ENCODE measurements around the gene TRUB1.
A peak's percentile ranks its signal among the peaks of the same experiment; 100 is the strongest.

The TRUB1 gene

DNA sequence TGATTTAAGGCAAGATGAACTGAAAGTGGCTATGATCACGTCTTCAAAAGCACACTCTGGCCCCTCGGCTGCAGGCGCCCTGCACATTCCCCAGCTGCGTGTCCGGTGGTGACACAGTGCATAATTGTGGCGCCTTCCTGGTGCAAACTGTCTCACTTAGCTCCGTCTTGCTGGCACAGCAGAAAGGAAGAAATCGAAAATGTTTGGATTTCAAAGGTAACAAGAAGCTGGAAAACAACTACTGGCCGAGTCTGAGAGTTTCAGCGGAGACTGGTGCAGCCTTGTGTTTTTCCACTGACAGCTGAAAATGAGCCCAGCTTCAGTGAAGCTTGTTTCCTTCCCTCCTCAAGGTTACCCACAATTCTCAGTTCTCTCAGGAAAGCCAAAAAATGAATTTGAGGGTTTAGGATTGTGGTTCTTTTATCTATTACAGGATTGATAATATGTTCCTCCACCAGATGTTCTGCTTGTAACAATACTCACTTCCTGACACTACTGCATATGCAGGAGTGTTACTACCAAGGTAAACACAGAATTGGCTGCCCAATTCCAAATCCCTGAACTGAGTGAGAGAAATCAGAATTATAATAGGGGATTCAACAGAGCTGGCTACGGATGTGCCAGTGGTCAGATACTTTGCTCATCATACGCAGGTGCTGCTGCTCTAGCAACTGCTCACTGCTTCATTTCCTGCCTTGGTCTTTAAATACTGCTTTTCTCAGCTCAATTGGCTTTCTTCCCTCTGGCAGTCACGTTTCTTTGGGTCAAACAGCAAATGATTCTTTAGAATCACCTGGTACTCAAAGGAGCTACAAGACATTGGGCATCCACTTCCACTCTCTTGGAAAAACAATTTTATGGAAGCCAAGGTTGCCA, 63.7 kb downstream of the TRUB1 start:
- DNase-seq (ENCODE audit: low spot score) (no peak), ATAC-seq (ENCODE audit: low read depth) (0 out of 3 replicates have a peak, but pooled peaks have one; percentile 17)
- no peak overlapping the region for H3K27ac ChIP-seq (ENCODE audit: poor library complexity, severe bottlenecking)
- no peak for TF ChIP-seq CTCF (IDR thresholded peaks at IDR 0.05; ENCODE audit: poor library complexity, severe bottlenecking)
- H3K4me3 ChIP-seq (ENCODE audit: severe bottlenecking): no peak overlapping the region
- H3K9me3 ChIP-seq (ENCODE audit: severe bottlenecking): no peaks in the 10 kb centered on the region
- H3K27me3 ChIP-seq (ENCODE audit: insufficient read depth, poor library complexity, severe bottlenecking): no peaks in the 10 kb centered on the region
- H3K36me3 ChIP-seq (ENCODE audit: low read depth): no peaks in the 10 kb centered on the region
- H3K4me1 ChIP-seq (ENCODE audit: insufficient read depth, poor library complexity, severe bottlenecking): no peaks in the 10 kb centered on the region

GRCh38 chr10:115003396-115003795, 65.4 kb downstream of the TRUB1 start:
- H3K36me3 ChIP-seq (ENCODE audit: low read depth): no peaks in the 10 kb centered on the region
- no peak overlapping the region for H3K27ac ChIP-seq (ENCODE audit: poor library complexity, severe bottlenecking)
- no peak overlapping the region for H3K4me3 ChIP-seq (ENCODE audit: severe bottlenecking)
- TF ChIP-seq CTCF (IDR thresholded peaks at IDR 0.05; ENCODE audit: poor library complexity, severe bottlenecking): no peak
- no peak for ATAC-seq (ENCODE audit: low read depth)
- H3K9me3 ChIP-seq (ENCODE audit: severe bottlenecking): no peaks in the 10 kb centered on the region
- DNase-seq (ENCODE audit: low spot score): no peak
- H3K27me3 ChIP-seq (ENCODE audit: insufficient read depth, poor library complexity, severe bottlenecking): no peaks in the 10 kb centered on the region
- no peaks in the 10 kb centered on the region for H3K4me1 ChIP-seq (ENCODE audit: insufficient read depth, poor library complexity, severe bottlenecking)

DNA sequence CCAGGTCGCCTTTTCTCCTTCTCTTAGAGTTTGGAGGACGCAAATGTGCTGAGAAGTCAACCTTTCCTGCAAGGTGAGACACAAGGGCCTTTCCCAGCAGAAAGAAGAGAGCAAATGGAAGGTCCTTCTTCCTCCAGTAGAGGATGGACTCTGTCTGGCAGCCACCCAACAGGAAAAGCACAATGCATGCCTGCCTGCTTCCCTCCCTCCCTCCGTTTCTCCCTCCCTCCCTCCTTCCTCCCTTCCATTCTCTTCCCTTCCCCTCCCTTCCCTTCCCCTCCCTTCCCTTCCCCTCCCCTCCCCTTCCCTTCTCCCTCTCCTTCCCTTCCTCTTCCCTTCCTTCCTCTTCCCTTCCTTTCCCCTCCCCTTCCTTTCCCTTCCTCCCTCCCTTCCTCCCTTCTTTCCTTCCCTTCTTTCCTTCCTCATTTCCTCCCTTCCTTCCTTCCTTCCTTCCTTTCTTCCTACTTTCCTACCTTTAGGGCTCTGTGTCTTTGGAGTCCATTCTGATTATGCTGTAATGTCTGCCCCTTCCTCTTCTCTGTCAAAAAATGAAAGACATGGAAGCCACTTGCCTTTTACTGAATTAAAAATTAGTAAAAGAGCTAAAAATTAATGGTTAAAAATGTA, 66.4 kb downstream of the TRUB1 start:
- TF ChIP-seq CTCF (IDR thresholded peaks at IDR 0.05; ENCODE audit: poor library complexity, severe bottlenecking): no peak
- no peaks in the 10 kb centered on the region for H3K9me3 ChIP-seq (ENCODE audit: severe bottlenecking)
- H3K27me3 ChIP-seq (ENCODE audit: insufficient read depth, poor library complexity, severe bottlenecking): no peaks in the 10 kb centered on the region
- H3K27ac ChIP-seq (ENCODE audit: poor library complexity, severe bottlenecking): no peak overlapping the region
- ATAC-seq (ENCODE audit: low read depth) (no peak), DNase-seq (ENCODE audit: low spot score) (no peak)
- H3K4me3 ChIP-seq (ENCODE audit: severe bottlenecking): no peak overlapping the region
- no peaks in the 10 kb centered on the region for H3K4me1 ChIP-seq (ENCODE audit: insufficient read depth, poor library complexity, severe bottlenecking)
- no peaks in the 10 kb centered on the region for H3K36me3 ChIP-seq (ENCODE audit: low read depth)

DNA sequence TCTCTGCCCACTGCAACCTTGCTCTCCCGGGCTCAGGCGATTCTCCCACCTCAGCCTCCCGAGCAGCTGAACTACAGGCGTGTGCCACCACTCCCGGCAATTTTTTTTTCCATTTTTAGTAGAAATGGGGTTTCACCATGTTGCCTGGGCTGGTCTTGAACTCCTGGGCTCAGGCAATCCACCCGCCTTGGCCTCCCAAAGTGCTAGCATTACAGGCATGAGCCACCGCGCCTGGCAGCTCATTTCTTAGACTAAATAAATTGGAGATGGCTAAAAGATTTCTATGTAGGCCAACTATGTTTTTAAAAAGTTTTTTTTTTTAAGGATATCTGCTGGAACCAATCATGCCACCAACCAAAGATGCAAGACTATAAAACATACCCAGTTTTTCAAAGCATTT, 67.8 kb downstream of the TRUB1 start:
- no peak overlapping the region for H3K27ac ChIP-seq (ENCODE audit: poor library complexity, severe bottlenecking)
- no peaks in the 10 kb centered on the region for H3K27me3 ChIP-seq (ENCODE audit: insufficient read depth, poor library complexity, severe bottlenecking)
- H3K9me3 ChIP-seq (ENCODE audit: severe bottlenecking): no peaks in the 10 kb centered on the region
- DNase-seq (ENCODE audit: low spot score) (no peak), ATAC-seq (ENCODE audit: low read depth) (no peak)
- H3K36me3 ChIP-seq (ENCODE audit: low read depth): no peaks in the 10 kb centered on the region
- no peak for TF ChIP-seq CTCF (IDR thresholded peaks at IDR 0.05; ENCODE audit: poor library complexity, severe bottlenecking)
- no peaks in the 10 kb centered on the region for H3K4me1 ChIP-seq (ENCODE audit: insufficient read depth, poor library complexity, severe bottlenecking)
- H3K4me3 ChIP-seq (ENCODE audit: severe bottlenecking): no peak overlapping the region

All from RWPE2 (cell line).